Measurements from ENCODE around the gene ENTPD5. TPM values are rescaled to one million over a fixed set of nuclear protein-coding genes. Genes with fewer than 3 reads are reported as not detected.
"Not testable (repeated sequence)": the region's sequence is repeated elsewhere in the genome, so short reads cannot be mapped to it uniquely, and the experiment has no call there.

ENTPD5 gene
- total and polyA plus RNA-seq, 12 donors = 3.8 to 10.0 (median 7.9) TPM

- intact Hi-C loops (cut with DNase I) = no loop called here
- H3K27me3 ChIP-seq = no peaks in the 10 kb centered on the region
- ATAC-seq (no peak), DNase-seq (no peak)
- peaks cover 0 to 17% (median 12%) of the 10 kb centered on the region in 9 donors for H3K4me1 ChIP-seq
- peak overlapping the region in 1 of 10 donors; percentile 6 for H3K27ac ChIP-seq
- no peak overlapping the region for H3K4me3 ChIP-seq
- H3K36me3 ChIP-seq = peaks cover 0 to 39% (median 6%) of the 10 kb centered on the region in 9 donors
- no peak for TF ChIP-seq CTCF (IDR thresholded peaks at IDR 0.05)
- no peaks in the 10 kb centered on the region for H3K9me3 ChIP-seq
Observed at GRCh38 chr14:74015963-74016362, 3.1 kb downstream of the ENTPD5 start.

- DNase-seq (no peak), ATAC-seq (no peak)
- intact Hi-C loops (cut with DNase I) = no loop called here
- Histone ChIP-seq H3K4me1 (peaks cover 0 to 16% (median 12%) of the 10 kb centered on the region in 9 donors), H3K9me3 (no peaks in the 10 kb centered on the region), H3K27ac (peak overlapping the region in 1 of 10 donors; percentile 6), H3K4me3 (no peak overlapping the region), H3K27me3 (no peaks in the 10 kb centered on the region), H3K36me3 (peaks cover 0 to 47% (median 6%) of the 10 kb centered on the region in 9 donors)
- WGBS, 2 donors = 90 to 94% methylated on average over 3 of the region's 3 CpGs
- no peak for TF ChIP-seq CTCF (IDR thresholded peaks at IDR 0.05)
Observed at GRCh38 chr14:74015176-74015575, 3.9 kb downstream of the ENTPD5 start.

- H3K27ac ChIP-seq = no peak overlapping the region
- ATAC-seq = no peak
- intact Hi-C loops (cut with DNase I) = no loop called here
Observed at GRCh38 chr14:74014299-74014698, 4.8 kb downstream of the ENTPD5 start.

GRCh38 chr14:74008843-74009499 lies 10.1 kb downstream of the ENTPD5 start:
- intact Hi-C loops (cut with DNase I) = no loop called here
- Histone ChIP-seq H3K27ac (no peak overlapping the region), H3K4me3 (no peak overlapping the region), H3K4me1 (no peaks in the 10 kb centered on the region), H3K27me3 (no peaks in the 10 kb centered on the region), H3K36me3 (peaks cover 0 to 91% (median 12%) of the 10 kb centered on the region in 9 donors), H3K9me3 (no peaks in the 10 kb centered on the region)
- TF ChIP-seq CTCF (IDR thresholded peaks at IDR 0.05) = no peak
- DNase-seq = no peak
- WGBS, 2 donors = 88 to 95% methylated on average over 2 of the region's 2 CpGs
- no peak for ATAC-seq

More at GRCh38 chr14:74014299-74014698, 4.8 kb downstream of the ENTPD5 start:
- 94 to 98% methylated on average over 1 of the region's 1 CpG for WGBS, 2 donors
- Histone ChIP-seq H3K4me1 (peaks cover 0 to 10% (median 5%) of the 10 kb centered on the region in 9 donors), H3K27me3 (no peaks in the 10 kb centered on the region), H3K4me3 (no peak overlapping the region), H3K9me3 (no peaks in the 10 kb centered on the region), H3K36me3 (peaks cover 0 to 56% (median 6%) of the 10 kb centered on the region in 9 donors)
- TF ChIP-seq CTCF (IDR thresholded peaks at IDR 0.05) = no peak
- DNase-seq = no peak

- H3K4me1 ChIP-seq; DNase-seq; ATAC-seq; H3K9me3 ChIP-seq; H3K27ac ChIP-seq; intact Hi-C loops (cut with DNase I); H3K27me3 ChIP-seq; H3K4me3 ChIP-seq: not testable (repeated sequence)
- 95 to 99% methylated on average over 3 of the region's 3 CpGs for WGBS, 2 donors
- H3K36me3 ChIP-seq = peaks cover 0 to 78% (median 6%) of the 10 kb centered on the region in 9 donors
Observed at GRCh38 chr14:74005664-74006063, 13.4 kb downstream of the ENTPD5 start.

Data from heart right ventricle (tissue), 16 donors.